HG03064 (cell line): ENCODE data around the gene PCED1B.
"Not testable (repeated sequence)": the region's sequence is repeated elsewhere in the genome, so short reads cannot be mapped to it uniquely, and the experiment has no call there.

Experiments
- ATAC-seq: cut with Tn5 transposase; IDR thresholded peaks from one replicate; pipeline ENCODE4 v1.9.1; 2021; ENCODE audit warnings: low read depth; ENCODE audit not compliant: unreplicated experiment

Gene PCED1B

GRCh38 chr12:47200446-47200845 lies 121.0 kb downstream of the PCED1B start:
- ATAC-seq: no peak

GRCh38 chr12:47201190-47201589 lies 121.8 kb downstream of the PCED1B start:
- ATAC-seq: not testable (repeated sequence)

- no peak for ATAC-seq
These were observed 122.8 kb downstream of the PCED1B start for GRCh38 chr12:47202176-47202575.

GRCh38 chr12:47205532-47206449 lies 126.4 kb downstream of the PCED1B start:
- no peak for ATAC-seq

- ATAC-seq: no peak
These were observed 127.3 kb downstream of the PCED1B start for GRCh38 chr12:47206450-47207339.

- ATAC-seq: peak; percentile 50
These were observed 127.9 kb downstream of the PCED1B start for GRCh38 chr12:47207340-47207717.

GRCh38 chr12:47207829-47208248 lies 128.4 kb downstream of the PCED1B start:
- ATAC-seq: peak; percentile 77

- no peak for ATAC-seq
These were observed 129.6 kb downstream of the PCED1B start for GRCh38 chr12:47209014-47209413.

GRCh38 chr12:47210776-47211175 lies 131.4 kb downstream of the PCED1B start:
- ATAC-seq: no peak

- ATAC-seq: no peak
These were observed 133.2 kb downstream of the PCED1B start for GRCh38 chr12:47212701-47213039.

- no peak for ATAC-seq
These were observed 134.0 kb downstream of the PCED1B start for GRCh38 chr12:47213396-47213795.

- ATAC-seq: no peak
These were observed 134.7 kb downstream of the PCED1B start for GRCh38 chr12:47214001-47214619.

GRCh38 chr12:47214771-47215170 lies 135.3 kb downstream of the PCED1B start:
- ATAC-seq: no peak

- peak; percentile 58 for ATAC-seq
These were observed 136.8 kb downstream of the PCED1B start for GRCh38 chr12:47216150-47216677.

- not testable (repeated sequence) for ATAC-seq
These were observed 138.1 kb downstream of the PCED1B start for GRCh38 chr12:47217595-47217869.

GRCh38 chr12:47218191-47218654 lies 138.8 kb downstream of the PCED1B start:
- no peak for ATAC-seq

- no peak for ATAC-seq
These were observed 139.8 kb downstream of the PCED1B start for GRCh38 chr12:47219243-47219642.

GRCh38 chr12:47221256-47222023 lies 142.0 kb downstream of the PCED1B start:
- ATAC-seq: no peak

- no peak for ATAC-seq
These were observed 143.2 kb downstream of the PCED1B start for GRCh38 chr12:47222520-47223030.
